Measurements from ENCODE around the gene SLC29A3. TPM values are rescaled to one million over a fixed set of nuclear protein-coding genes. Genes with fewer than 3 reads are reported as not detected.

SLC29A3 gene
- total RNA-seq, 1 experiment from 2014 or later = 7.6 TPM

DNA sequence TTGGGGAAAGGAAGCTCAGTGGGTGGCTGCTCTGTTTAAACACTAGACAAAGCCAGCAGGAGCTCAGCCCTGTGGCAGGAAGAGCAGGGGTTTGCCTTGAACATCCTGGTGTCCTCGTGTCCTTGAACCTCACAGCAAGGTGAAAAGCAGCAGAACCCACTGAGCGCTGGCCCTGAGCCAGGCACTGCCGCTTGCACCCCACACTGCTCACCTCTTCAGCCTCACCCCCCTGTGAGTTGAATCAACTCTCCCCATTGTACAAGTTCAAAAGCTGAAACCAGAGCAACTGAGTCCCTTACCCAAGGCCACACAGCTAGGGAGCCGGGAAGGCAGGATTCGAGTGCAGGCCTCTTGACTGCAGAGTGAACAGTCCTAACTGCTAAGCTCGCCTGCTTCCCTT is 32.0 kb downstream of the SLC29A3 start:
- H3K4me1 ChIP-seq (ENCODE audit: control insufficient read depth, insufficient read depth, low read length) = 0 out of 2 replicates have a peak, but pooled peaks cover 3% of the 10 kb centered on the region
- BruUV-seq (replicated peaks) = no TSS peak
- no peak for ATAC-seq
- in situ Hi-C loops (cut with HindIII; ENCODE audit: low pct_unique_long_range_greater_than_20kb, low sequenced_read_pairs) (no loop called here), intact Hi-C loops (cut with micrococcal nuclease; ENCODE audit: unreplicated experiment) (no loop called here)
- ChIA-PET POLR2A (no interaction called here), CTCF (interaction anchor here (0.6 kb wide), 1 partner anchor 52 kb away, joined by 3 read pairs; no protein-coding TSS in a partner anchor)
- DNase-seq (ENCODE audit: low read depth, low spot score) = no peak
- no peak overlapping the region for H3K27ac ChIP-seq (ENCODE audit: low read length)
- no peaks in the 10 kb centered on the region for H3K9me3 ChIP-seq (ENCODE audit: control insufficient read depth, insufficient read depth, low read depth, low read length)
- H3K4me3 ChIP-seq (ENCODE audit: low read depth in 2 of 2, low read length in 2 of 2) = no peak overlapping the region
- TF ChIP-seq POLR2AphosphoS5 (IDR thresholded peaks at IDR 0.05; ENCODE audit: low read depth, low read length) = no peak
- no peak for TF ChIP-seq CTCF (IDR thresholded peaks at IDR 0.05)
- TF ChIP-seq REST (IDR thresholded peaks at IDR 0.05; ENCODE audit: insufficient read depth in 1 of 2, low read depth in 2 of 2, low read length in 1 of 2) = no peak
- no peak for TF ChIP-seq SIN3A (IDR thresholded peaks at IDR 0.05; ENCODE audit: borderline replicate concordance, insufficient read depth, low read depth, low read length)
- TF ChIP-seq TCF7L2 (IDR thresholded peaks at IDR 0.05; ENCODE audit: low read depth, low read length) = no peak
- H3K36me3 ChIP-seq (ENCODE audit: control insufficient read depth, insufficient read depth, low read length) = no peaks in the 10 kb centered on the region
- H3K27me3 ChIP-seq (ENCODE audit: control insufficient read depth, insufficient read depth, low read length) = no peaks in the 10 kb centered on the region

- ATAC-seq (no peak), DNase-seq (ENCODE audit: low read depth, low spot score) (no peak)
- no peaks in the 10 kb centered on the region for H3K27me3 ChIP-seq (ENCODE audit: control insufficient read depth, insufficient read depth, low read length)
- POLR2A ChIA-PET = no interaction called here
- H3K4me1 ChIP-seq (ENCODE audit: control insufficient read depth, insufficient read depth, low read length) = 0 out of 2 replicates have a peak, but pooled peaks cover 3% of the 10 kb centered on the region
- in situ Hi-C loops (cut with HindIII; ENCODE audit: low pct_unique_long_range_greater_than_20kb, low sequenced_read_pairs) = no loop called here
- no peaks in the 10 kb centered on the region for H3K9me3 ChIP-seq (ENCODE audit: control insufficient read depth, insufficient read depth, low read depth, low read length)
- no peaks in the 10 kb centered on the region for H3K36me3 ChIP-seq (ENCODE audit: control insufficient read depth, insufficient read depth, low read length)
- H3K4me3 ChIP-seq (ENCODE audit: low read depth in 2 of 2, low read length in 2 of 2) = no peak overlapping the region
- intact Hi-C loops (cut with micrococcal nuclease; ENCODE audit: unreplicated experiment) = no loop called here
- no TSS peak for BruUV-seq (replicated peaks)
- CTCF ChIA-PET = no interaction called here
- TF ChIP-seq REST (IDR thresholded peaks at IDR 0.05; ENCODE audit: insufficient read depth in 1 of 2, low read depth in 2 of 2, low read length in 1 of 2) (no peak), CTCF (IDR thresholded peaks at IDR 0.05) (no peak), SIN3A (IDR thresholded peaks at IDR 0.05; ENCODE audit: borderline replicate concordance, insufficient read depth, low read depth, low read length) (no peak), TCF7L2 (IDR thresholded peaks at IDR 0.05; ENCODE audit: low read depth, low read length) (no peak), POLR2AphosphoS5 (IDR thresholded peaks at IDR 0.05; ENCODE audit: low read depth, low read length) (no peak)
- H3K27ac ChIP-seq (ENCODE audit: low read length) = no peak overlapping the region
Measured at GRCh38 chr10:71351628-71352319, 32.7 kb downstream of the SLC29A3 start.

All from Panc1 (cell line).